Retinal pigment epithelial cell (primary cell): Measurements from ENCODE around the gene KIF3B.
A peak's percentile ranks its signal among the peaks of the same experiment; 100 is the strongest.

Experiments
- DNase-seq: peaks from one replicate; pipeline ENCODE4 v3.0.0-alpha.2; 2010; ENCODE audit warnings: low read depth
- H3K4me3 ChIP-seq: 2 replicates; pipeline ENCODE4 v1.5.1; 2011; ENCODE audit warnings: mild to moderate bottlenecking, low read length, control low read depth, moderate library complexity
- CTCF ChIP-seq: conservative IDR thresholded peaks from 2 replicates; pipeline ENCODE4 v1.5.1; 2011; ENCODE audit warnings: low read depth, low read length, control low read depth, inconsistent platforms

The KIF3B gene

DNA sequence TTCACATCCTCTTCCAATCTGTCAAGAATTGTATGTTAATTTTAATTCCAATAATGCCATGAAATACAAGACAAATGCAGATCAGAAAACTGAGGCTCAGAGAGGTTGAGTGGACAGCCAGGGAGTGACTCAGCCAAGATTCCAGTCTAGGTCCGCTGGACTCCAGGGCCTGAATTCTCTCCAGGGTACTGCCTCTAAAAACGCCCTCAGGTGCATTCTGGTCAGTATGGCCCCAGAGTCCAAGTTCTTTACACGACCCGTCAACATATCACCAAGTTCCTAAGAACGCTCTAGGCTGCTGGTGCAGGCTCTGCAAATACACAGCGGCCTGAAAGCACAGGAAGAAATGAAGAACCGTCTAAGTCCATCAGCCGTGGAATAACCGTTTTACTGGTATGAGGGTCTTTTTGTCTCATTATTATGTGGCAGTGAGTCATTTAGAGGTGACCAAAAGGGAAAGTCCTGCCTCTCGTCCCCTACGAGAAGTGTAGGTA, 80.0 kb downstream of the KIF3B start:
- TF ChIP-seq CTCF: no peak
- DNase-seq: no peak
- H3K4me3 ChIP-seq: peak overlapping the region; percentile 95

DNA sequence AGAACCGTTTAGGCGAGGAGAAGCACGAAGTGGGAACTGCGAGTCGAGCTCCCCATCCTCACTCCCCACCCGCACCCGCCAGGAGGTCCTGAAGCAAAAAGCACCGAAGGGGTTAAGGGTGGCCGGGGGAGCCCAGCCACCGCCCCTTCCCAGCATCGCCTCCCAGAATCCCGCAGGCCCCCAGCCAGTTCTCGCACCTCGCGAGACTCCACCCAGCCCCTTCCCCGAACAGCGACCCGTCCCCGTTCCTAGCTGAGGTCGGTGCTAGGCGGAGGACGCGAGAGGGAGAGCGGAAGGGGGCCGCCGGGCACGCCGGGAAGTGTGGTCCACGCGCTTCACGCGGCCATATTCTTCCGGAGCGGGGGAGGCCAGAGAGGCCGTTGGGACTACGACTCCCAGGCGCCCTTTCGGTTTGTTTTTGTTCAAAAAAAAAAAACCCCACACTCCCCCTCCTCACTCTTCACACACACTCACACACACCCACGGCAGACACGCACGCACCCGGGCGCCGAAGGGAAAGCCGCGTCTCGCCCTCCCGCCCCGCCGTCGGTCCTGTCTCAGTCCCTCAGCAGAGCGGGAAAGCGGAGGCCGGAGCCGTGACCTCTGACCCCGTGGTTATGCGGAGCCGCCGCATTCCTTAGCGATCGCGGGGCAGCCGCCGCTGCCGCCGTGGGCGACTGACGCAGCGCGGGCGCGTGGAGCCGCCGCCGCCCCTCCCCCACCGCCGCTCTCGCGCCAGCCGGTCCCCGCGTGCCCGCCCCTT, 80.6 kb downstream of the KIF3B start, which contains the start of gene ASXL1:
Gene ASXL1 (plus strand): TSS at position 463 of the 763 bp plus-strand sequence. CDS start 445 bp downstream, outside the sequence.
- peak within 1 kb of the TSS; percentile 95 for H3K4me3 ChIP-seq
- no peak for TF ChIP-seq CTCF

DNA sequence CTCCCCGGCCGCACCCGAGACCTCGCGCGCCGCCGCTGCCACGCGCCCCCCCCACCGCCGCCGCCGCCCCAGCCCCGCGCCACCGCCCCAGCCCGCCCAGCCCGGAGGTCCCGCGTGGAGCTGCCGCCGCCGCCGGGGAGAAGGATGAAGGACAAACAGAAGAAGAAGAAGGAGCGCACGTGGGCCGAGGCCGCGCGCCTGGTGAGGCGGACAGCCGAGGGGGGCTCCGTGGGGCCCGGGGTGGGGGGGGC, 81.1 kb downstream of the KIF3B start:
- DNase-seq: no peak
- H3K4me3 ChIP-seq: peak overlapping the region; percentile 95
- TF ChIP-seq CTCF: no peak

More for the DNA sequence above, 80.6 kb downstream of the KIF3B start, which contains the start of gene ASXL1:
- DNase-seq: peak; percentile 90

GRCh38 chr20:32358883-32359632, 81.6 kb downstream of the KIF3B start:
- H3K4me3 ChIP-seq: peak overlapping the region; percentile 95
- no peak for DNase-seq
- TF ChIP-seq CTCF: no peak

DNA sequence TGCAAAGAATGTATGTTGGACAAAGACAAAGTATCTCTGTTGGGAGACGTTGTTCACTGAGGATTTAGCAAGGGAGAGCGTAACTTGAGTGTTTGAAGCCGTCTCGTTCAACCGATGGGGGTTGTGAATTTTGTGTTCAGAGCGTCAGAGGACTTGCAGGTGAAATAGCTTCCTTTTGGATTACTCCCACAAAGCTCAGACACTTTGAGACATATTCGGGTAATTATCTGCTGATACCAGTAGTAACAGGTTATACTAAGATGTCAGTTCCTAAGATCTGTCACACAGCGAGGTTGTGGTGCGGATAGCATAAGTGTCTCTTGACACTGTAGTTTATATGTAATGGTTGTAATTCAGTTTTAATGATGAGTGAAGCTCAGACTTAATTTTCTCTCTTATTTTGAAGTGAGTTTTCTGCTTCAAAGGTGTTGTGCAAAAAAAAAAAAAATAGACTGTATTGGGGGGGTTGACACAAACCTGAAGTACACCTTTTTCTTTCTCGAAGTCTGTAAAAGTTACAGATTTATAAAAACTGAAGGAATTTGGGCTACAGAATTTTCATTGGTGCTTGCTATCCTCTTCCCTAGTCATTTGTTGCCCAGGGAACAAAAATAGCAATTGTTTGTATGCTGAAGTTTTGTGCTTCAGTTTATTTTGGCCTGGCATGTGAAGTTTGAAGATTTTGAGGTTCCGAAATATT, 82.3 kb downstream of the KIF3B start:
- peak overlapping the region; percentile 95 for H3K4me3 ChIP-seq
- DNase-seq: no peak
- TF ChIP-seq CTCF: no peak

DNA sequence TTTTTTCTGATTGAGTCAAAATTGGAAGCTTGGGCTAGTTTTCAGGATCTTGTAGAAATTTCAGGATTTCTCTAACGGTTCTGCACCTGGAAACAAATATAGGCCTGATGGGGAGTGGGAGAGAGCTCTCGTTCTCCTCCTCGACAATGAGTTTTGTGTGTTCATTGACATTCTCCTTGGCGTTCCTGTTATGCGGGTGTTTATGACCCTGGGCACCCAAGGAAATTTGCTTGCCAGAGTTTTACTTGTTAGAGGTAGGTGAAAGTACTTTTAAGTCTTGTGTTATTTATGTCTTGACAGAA, 82.8 kb downstream of the KIF3B start:
- no peak for DNase-seq
- TF ChIP-seq CTCF: no peak
- peak overlapping the region; percentile 95 for H3K4me3 ChIP-seq
